Parathyroid adenoma (tissue), 2 donors: ENCODE data around the gene TRMT1.

Experiments
- H2AFZ ChIP-seq: fragments of 300-600 bp; sonication (generic); one replicate; pipeline ENCODE4 v1.7.0; 2017; ENCODE audit warnings: antibody characterized with exemption, mild to moderate bottlenecking
- H3K27ac ChIP-seq: fragments of 300-600 bp; sonication (generic); one replicate; pipeline ENCODE4 v1.7.0; 2017
- H3K27me3 ChIP-seq: fragments of 300-600 bp; sonication (generic); one replicate; pipeline ENCODE4 v1.7.0; 2017; ENCODE audit warnings: low read length; ENCODE audit not compliant: control insufficient read depth, insufficient read depth
- H3K36me3 ChIP-seq: fragments of 300-600 bp; sonication (generic); one replicate; pipeline ENCODE4 v1.7.0; 2017; ENCODE audit warnings: low read length; ENCODE audit not compliant: control insufficient read depth, insufficient read depth
- H3K4me1 ChIP-seq: fragments of 300-600 bp; sonication (generic); one replicate; pipeline ENCODE4 v1.7.0; 2017; ENCODE audit warnings: control low read depth
- H3K4me2 ChIP-seq: fragments of 300-600 bp; sonication (generic); one replicate; pipeline ENCODE4 v1.7.0; 2017; ENCODE audit warnings: low read length
- H3K4me3 ChIP-seq: fragments of 300-600 bp; sonication (generic); one replicate; pipeline ENCODE4 v1.7.0; 2017; ENCODE audit warnings: low read depth, low read length
- H3K79me2 ChIP-seq: fragments of 300-600 bp; sonication (generic); one replicate; pipeline ENCODE4 v1.7.0; 2017; ENCODE audit warnings: control low read depth
- H3K9ac ChIP-seq: fragments of 300-600 bp; sonication (generic); one replicate; pipeline ENCODE4 v1.7.0; 2017; ENCODE audit warnings: mild to moderate bottlenecking
- H3K9me3 ChIP-seq: fragments of 300-600 bp; sonication (generic); one replicate; pipeline ENCODE4 v1.7.0; 2017; ENCODE audit warnings: low read length; ENCODE audit not compliant: control insufficient read depth
- CTCF ChIP-seq: fragments of 300-600 bp; sonication (generic); IDR thresholded peaks from one replicate; pipeline ENCODE4 v1.7.0; 2017; ENCODE audit warnings: antibody characterized with exemption, mild to moderate bottlenecking
- donor health status: primary hyperparathyroidism.

Gene TRMT1

GRCh38 chr19:13139633-13140311 lies 23.2 kb upstream of the TRMT1 start:
- no peak for TF ChIP-seq CTCF
- H3K9me3 ChIP-seq: no peaks in the 10 kb centered on the region
- no peak overlapping the region for H3K4me3 ChIP-seq
- no peak overlapping the region for H3K27ac ChIP-seq
- peaks cover 8% of the 10 kb centered on the region for H3K79me2 ChIP-seq
- no peak overlapping the region for H2AFZ ChIP-seq
- no peaks in the 10 kb centered on the region for H3K27me3 ChIP-seq
- H3K4me1 ChIP-seq: no peaks in the 10 kb centered on the region
- no peaks in the 10 kb centered on the region for H3K36me3 ChIP-seq
- no peak overlapping the region for H3K4me2 ChIP-seq
- no peak overlapping the region for H3K9ac ChIP-seq

GRCh38 chr19:13138916-13139198 lies 22.3 kb upstream of the TRMT1 start:
- no peak overlapping the region for H3K27ac ChIP-seq
- no peak for TF ChIP-seq CTCF
- H3K27me3 ChIP-seq: no peaks in the 10 kb centered on the region

GRCh38 chr19:13138171-13138915 lies 21.8 kb upstream of the TRMT1 start:
- H3K79me2 ChIP-seq: peaks cover 13% of the 10 kb centered on the region
- no peak overlapping the region for H3K4me3 ChIP-seq
- H3K36me3 ChIP-seq: no peaks in the 10 kb centered on the region
- H3K4me1 ChIP-seq: no peaks in the 10 kb centered on the region
- no peaks in the 10 kb centered on the region for H3K27me3 ChIP-seq
- H3K9me3 ChIP-seq: no peaks in the 10 kb centered on the region
- H3K27ac ChIP-seq: no peak overlapping the region
- no peak overlapping the region for H3K9ac ChIP-seq
- H3K4me2 ChIP-seq: no peak overlapping the region
- H2AFZ ChIP-seq: no peak overlapping the region
- no peak for TF ChIP-seq CTCF

More at GRCh38 chr19:13138916-13139198, 22.3 kb upstream of the TRMT1 start:
- Histone ChIP-seq H2AFZ (no peak overlapping the region), H3K4me1 (no peaks in the 10 kb centered on the region), H3K79me2 (peaks cover 13% of the 10 kb centered on the region), H3K9me3 (no peaks in the 10 kb centered on the region), H3K4me3 (no peak overlapping the region), H3K4me2 (no peak overlapping the region), H3K9ac (no peak overlapping the region), H3K36me3 (no peaks in the 10 kb centered on the region)

GRCh38 chr19:13137290-13137794 lies 20.8 kb upstream of the TRMT1 start:
- Histone ChIP-seq H3K9ac (no peak overlapping the region), H3K4me1 (no peaks in the 10 kb centered on the region), H3K79me2 (peaks cover 17% of the 10 kb centered on the region), H2AFZ (no peak overlapping the region), H3K4me2 (no peak overlapping the region), H3K4me3 (no peak overlapping the region), H3K27me3 (no peaks in the 10 kb centered on the region), H3K9me3 (no peaks in the 10 kb centered on the region), H3K36me3 (no peaks in the 10 kb centered on the region), H3K27ac (no peak overlapping the region)
- no peak for TF ChIP-seq CTCF
